Adrenal gland (tissue), 5 donors: ENCODE measurements around the gene E2F1.

Experiments used
- CTCF ChIP-seq, 6 experiments: fragments of 450-650 bp in 4 of 6; fragments of 200-600 bp in 2 of 6; sonication (generic) in 1 of 6; IDR thresholded peaks; 1 replicate in 5 of 6; 2 replicates in 1 of 6; pipeline versions ENCODE4 v1.5.1 to v1.8.0; 2016 to 2021; ENCODE audit warnings: antibody characterized with exemption in 6 of 6, mild to moderate bottlenecking in 2 of 6, moderate library complexity in 1 of 6
- POLR2A ChIP-seq, 2 donors: fragments of 450-650 bp; IDR thresholded peaks; one replicate each; pipeline ENCODE4 v1.6.1; 2017; ENCODE audit warnings: antibody characterized with exemption in 2 of 2, mild to moderate bottlenecking in 2 of 2, moderate library complexity in 1 of 2
- donor health status: DM: no; HTN: no; CAD: no.

- TF ChIP-seq CTCF (IDR thresholded peaks at IDR 0.05) (no peak), POLR2A (IDR thresholded peaks at IDR 0.05) (no peak)
These were observed 40.0 kb downstream of the E2F1 start for GRCh38 chr20:33646191-33646590.
